SK-N-SH (cell line): Measurements from ENCODE around the gene ARHGEF37. TPM values are rescaled to one million over a fixed set of nuclear protein-coding genes. Genes with fewer than 3 reads are reported as not detected.

ENCODE experiments used
- CTCF ChIA-PET: fragments of 300-600, 350-600 bp; formaldehyde crosslinking; extraction: SDS; loops from one replicate; lab custom pipeline; 2021; lab: Yijun Ruan, JAX
- POLR2A ChIA-PET: fragments of 350-600 bp; sonication (Branson Sonifier 250); formaldehyde crosslinking; extraction: SDS; loops from one replicate; lab custom pipeline; 2020; ENCODE audit warnings: antibody characterized with exemption, inconsistent platforms; lab: Yijun Ruan, JAX
- DNase-seq: peaks from one replicate; pipeline ENCODE4 v3.0.0; 2012
- H2AFZ ChIP-seq: fragments of 200-600 bp; sonication (generic); 2 replicates; pipeline ENCODE4 v1.8.1; 2016; ENCODE audit warnings: antibody characterized with exemption, mild to moderate bottlenecking, low read depth
- H3F3A ChIP-seq: fragments of 200-600 bp; sonication (generic); replicated peaks from 2 replicates; pipeline ENCODE3; 2016; ENCODE audit warnings: antibody characterized with exemption, mild to moderate bottlenecking; ENCODE audit not compliant: insufficient read depth
- H3K27ac ChIP-seq, 2 experiments: fragments of 200-500 bp in 1 of 2; fragments of 200-600 bp in 1 of 2; sonication (Bioruptor generic) in 1 of 2; sonication (generic), shearing (Covaris generic) in 1 of 2; 2 replicates each; pipeline versions ENCODE4 v1.5.1 to v1.6.1; 2014 to 2016; ENCODE audit warnings: low read depth in 2 of 2, inconsistent platforms in 1 of 2, low read length in 1 of 2, mild to moderate bottlenecking in 1 of 2, mixed read lengths in 1 of 2
- H3K27me3 ChIP-seq: fragments of 200-600 bp; sonication (generic), shearing (Covaris generic); 2 replicates; pipeline ENCODE4 v1.6.1; 2016; ENCODE audit warnings: mixed run types; ENCODE audit not compliant: insufficient read depth
- H3K36me3 ChIP-seq, 2 experiments: fragments of 200-500 bp in 1 of 2; fragments of 200-600 bp in 1 of 2; sonication (Bioruptor generic) in 1 of 2; sonication (generic) in 1 of 2; replicated peaks in 1 of 2; 2 replicates each; pipeline versions ENCODE3 to v1.5.1; 2014 to 2016; ENCODE audit warnings: low read length in 1 of 2, mild to moderate bottlenecking in 1 of 2; ENCODE audit not compliant: insufficient read depth in 2 of 2, control insufficient read depth in 1 of 2
- H3K4me1 ChIP-seq, 2 experiments: fragments of 200-500 bp in 1 of 2; fragments of 200-600 bp in 1 of 2; sonication (Bioruptor generic) in 1 of 2; sonication (generic), shearing (Covaris generic) in 1 of 2; 2 replicates each; pipeline versions ENCODE4 v1.5.1 to v1.6.1; 2014 to 2016; ENCODE audit warnings: low read depth in 1 of 2, low read length in 1 of 2, mixed run types in 1 of 2; ENCODE audit not compliant: insufficient read depth in 2 of 2, control insufficient read depth in 1 of 2
- H3K4me2 ChIP-seq: fragments of 200-600 bp; sonication (generic), shearing (Covaris generic); 2 replicates; pipeline ENCODE4 v1.6.1; 2017; ENCODE audit warnings: mixed run types
- H3K4me3 ChIP-seq, 2 experiments: fragments of 200-500 bp in 1 of 2; fragments of 200-600 bp in 1 of 2; sonication (Bioruptor generic) in 1 of 2; sonication (generic), shearing (Covaris generic) in 1 of 2; 2 replicates each; pipeline versions ENCODE4 v1.5.1 to v1.8.1; 2014 to 2016; ENCODE audit warnings: low read depth in 2 of 2, inconsistent platforms in 1 of 2, low read length in 1 of 2, mild to moderate bottlenecking in 1 of 2, mixed read lengths in 1 of 2, moderate library complexity in 1 of 2
- H3K79me2 ChIP-seq: fragments of 200-600 bp; sonication (generic); 2 replicates; pipeline ENCODE4 v1.8.1; 2017; ENCODE audit warnings: mild to moderate bottlenecking; ENCODE audit not compliant: insufficient read depth
- H3K9ac ChIP-seq: fragments of 200-600 bp; sonication (generic); 2 replicates; pipeline ENCODE4 v1.6.1; 2017; ENCODE audit warnings: mixed run types
- H3K9me2 ChIP-seq: fragments of 200-600 bp; sonication (generic); 2 replicates; pipeline ENCODE4 v1.6.1; 2017; ENCODE audit warnings: mixed run types
- H3K9me3 ChIP-seq: fragments of 200-600 bp; sonication (generic); 2 replicates; pipeline ENCODE4 v1.6.1; 2017; ENCODE audit warnings: mixed run types, mild to moderate bottlenecking, moderate library complexity
- H4K20me1 ChIP-seq: fragments of 200-600 bp; sonication (generic); 2 replicates; pipeline ENCODE4 v1.6.1; 2017; ENCODE audit warnings: mild to moderate bottlenecking, mixed run types; ENCODE audit not compliant: insufficient read depth
- CHD2 ChIP-seq: fragments of 150-350 bp; IDR thresholded peaks from 2 replicates; pipeline ENCODE4 v1.6.1; 2018; ENCODE audit warnings: low read length; ENCODE audit not compliant: partially characterized antibody
- EP300 ChIP-seq, 2 experiments: IDR thresholded peaks; 2 replicates each; pipeline versions ENCODE4 v1.4.0 to v1.6.1; 2012; ENCODE audit warnings: borderline replicate concordance in 1 of 2, low read depth in 1 of 2, low read length in 1 of 2
- FOSL2 ChIP-seq: IDR thresholded peaks from 2 replicates; pipeline ENCODE4 v1.4.0; 2012; ENCODE audit warnings: low read depth, mild to moderate bottlenecking, moderate library complexity, borderline replicate concordance
- GATA2 ChIP-seq: sonication (generic); formaldehyde crosslinking; IDR thresholded peaks from 2 replicates; pipeline ENCODE4 v1.5.0; 2020; ENCODE audit warnings: mild to moderate bottlenecking, missing genetic modification reagents
- JUND ChIP-seq: IDR thresholded peaks from 2 replicates; pipeline ENCODE4 v1.4.0; 2012
- MAX ChIP-seq: IDR thresholded peaks from 2 replicates; pipeline ENCODE4 v1.4.0; 2012; ENCODE audit warnings: low read depth
- MEF2A ChIP-seq: IDR thresholded peaks from 2 replicates; pipeline ENCODE4 v1.4.0; 2012; ENCODE audit warnings: low read depth, borderline replicate concordance
- MXI1 ChIP-seq: IDR thresholded peaks from 2 replicates; pipeline ENCODE4 v1.6.1; 2012; ENCODE audit warnings: mild to moderate bottlenecking, low read depth, low read length, improper control_type of control experiment
- NRF1 ChIP-seq: IDR thresholded peaks from 2 replicates; pipeline ENCODE4 v1.6.1; 2012; ENCODE audit warnings: low read depth, mild to moderate bottlenecking, low read length
- PBX3 ChIP-seq: IDR thresholded peaks from 2 replicates; pipeline ENCODE4; 2012
- RAD21 ChIP-seq: IDR thresholded peaks from 2 replicates; pipeline ENCODE4 v1.6.1; 2012; ENCODE audit warnings: mild to moderate bottlenecking, low read length
- RCOR1 ChIP-seq: fragments of 150-350 bp; IDR thresholded peaks from 2 replicates; pipeline ENCODE4 v1.6.1; 2017; ENCODE audit warnings: antibody characterized with exemption, low read length
- REST ChIP-seq: IDR thresholded peaks from 2 replicates; pipeline ENCODE4 v1.6.1; 2012; ENCODE audit warnings: mild to moderate bottlenecking, low read depth, low read length, moderate library complexity
- RFX5 ChIP-seq: IDR thresholded peaks from 2 replicates; pipeline ENCODE4 v1.6.1; 2012; ENCODE audit warnings: mild to moderate bottlenecking, improper control_type of control experiment, low read length
- SIN3A ChIP-seq: IDR thresholded peaks from 2 replicates; pipeline ENCODE4 v1.6.1; 2012; ENCODE audit warnings: low read depth, mild to moderate bottlenecking, low read length, moderate library complexity, borderline replicate concordance
- SMC3 ChIP-seq: IDR thresholded peaks from 2 replicates; pipeline ENCODE4 v1.6.1; 2012; ENCODE audit warnings: low read depth, low read length, improper control_type of control experiment
- TCF12 ChIP-seq: IDR thresholded peaks from 2 replicates; pipeline ENCODE4 v1.4.0; 2012
- ZBTB33 ChIP-seq: IDR thresholded peaks from 2 replicates; pipeline ENCODE4 v1.4.0; 2012; ENCODE audit warnings: low read depth, borderline replicate concordance
- WGBS: methylation state at CpG from one replicate; pipeline ENCODE4 v1.1.6; 2017; ENCODE audit warnings: low lambda C conversion rate; 5-methylcytosine and 5-hydroxymethylcytosine counted together
- polyA plus RNA-seq, 3 experiments: library from polyadenylated mRNA; depleted of rRNA; stranded (reverse); fragments of >200 nt; gene quantifications; 2 replicates each; pipeline ENCODE4 v1.2.3, GENCODE V29; 2012

The ARHGEF37 gene
- polyA plus RNA-seq, 1 of the 3 experiments (the other 2 are of a cell fraction): 0.94 TPM

DNA sequence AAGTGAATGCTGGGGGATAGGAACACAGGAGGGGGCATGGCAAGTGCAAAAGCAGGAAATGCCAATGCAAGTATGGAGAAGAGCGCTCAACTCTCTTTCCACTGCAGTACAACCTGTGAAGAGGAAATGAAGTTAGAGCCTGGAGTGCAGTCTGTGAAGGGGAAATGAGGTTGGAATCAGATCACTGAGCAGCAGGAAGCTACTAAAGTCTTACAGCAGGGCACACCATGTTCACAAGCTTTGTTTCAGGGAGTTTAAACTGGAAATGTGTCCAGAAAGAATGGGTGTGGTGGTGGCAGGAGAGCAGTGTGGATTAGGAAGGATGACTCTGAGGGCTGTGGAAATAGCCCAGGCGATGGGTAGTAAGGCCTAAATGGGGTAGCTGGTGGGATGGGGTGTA lies 15.4 kb downstream of the ARHGEF37 start:
- Histone ChIP-seq H3K27ac (no peak overlapping the region), H4K20me1 (no peaks in the 10 kb centered on the region), H3K4me1 (no peaks in the 10 kb centered on the region), H3K79me2 (no peaks in the 10 kb centered on the region), H3K9ac (no peak overlapping the region), H3K27me3 (no peaks in the 10 kb centered on the region), H3F3A (no peaks in the 10 kb centered on the region), H3K4me2 (no peak overlapping the region), H3K4me3 (no peak overlapping the region), H2AFZ (no peak overlapping the region)
- POLR2A ChIA-PET: no interaction called here
- CTCF ChIA-PET: interaction anchor here (1.0 to 1.5 kb wide), 3 partner anchors 10 to 22 kb away, joined by 3 to 5 read pairs (median 4); no protein-coding TSS in a partner anchor
- DNase-seq: no peak
- WGBS: 85% methylated on average over 2 of the region's 2 CpGs
- TF ChIP-seq RCOR1 (no peak), TCF12 (no peak), GATA2 (no peak), RFX5 (no peak), PBX3 (no peak), ZBTB33 (no peak), EP300 (IDR thresholded peaks at IDR 0.05; ENCODE audit: borderline replicate concordance in 1 of 2, low read depth in 1 of 2, low read length in 1 of 2) (no peak), JUND (no peak), REST (no peak), FOSL2 (no peak)
- TF ChIP-seq, all 33 proteins: peak for 0
- Histone ChIP-seq H3K9me3 (no peaks in the 10 kb centered on the region), H3K9me2 (no peaks in the 10 kb centered on the region), H3K36me3 (no peaks in the 10 kb centered on the region)

DNA sequence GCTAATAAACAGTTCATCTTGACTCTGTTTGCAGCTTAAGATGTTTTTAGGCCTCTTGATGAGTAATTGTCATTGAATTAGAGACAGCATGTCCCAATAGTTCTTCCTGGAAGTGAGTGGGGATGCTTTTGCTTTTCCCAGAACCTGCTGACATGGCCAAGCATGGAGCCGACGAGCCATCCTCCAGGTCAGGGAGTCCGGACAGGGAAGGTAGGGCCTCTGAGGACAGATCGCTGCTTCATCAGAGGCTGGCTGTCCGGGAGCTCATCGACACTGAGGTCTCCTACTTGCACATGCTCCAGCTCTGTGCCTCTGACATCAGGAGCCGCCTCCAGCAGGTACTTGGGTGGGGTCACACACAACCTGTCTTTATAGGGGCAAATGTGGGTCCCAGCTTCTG lies 16.3 kb downstream of the ARHGEF37 start:
- no peaks in the 10 kb centered on the region for H3K9me2 ChIP-seq
- ChIA-PET CTCF (interaction anchor here (0.9 to 1.5 kb wide), 4 partner anchors 11 to 156 kb away, joined by 3 to 5 read pairs (median 3); no protein-coding TSS in a partner anchor), POLR2A (interaction anchor here (0.6 kb wide), 1 partner anchor 1815 kb away, joined by 4 read pairs; no protein-coding TSS in a partner anchor)
- no peak overlapping the region for H3K9ac ChIP-seq
- H2AFZ ChIP-seq: no peak overlapping the region
- H4K20me1 ChIP-seq: no peaks in the 10 kb centered on the region
- no peaks in the 10 kb centered on the region for H3K9me3 ChIP-seq
- H3K36me3 ChIP-seq: peaks cover 0 to 3% of the 10 kb centered on the region in 2 experiments
- H3K79me2 ChIP-seq: no peaks in the 10 kb centered on the region
- H3K27ac ChIP-seq: no peak overlapping the region
- no peaks in the 10 kb centered on the region for H3K27me3 ChIP-seq
- no peaks in the 10 kb centered on the region for H3F3A ChIP-seq
- no peak overlapping the region for H3K4me2 ChIP-seq
- no peak for DNase-seq
- no peaks in the 10 kb centered on the region for H3K4me1 ChIP-seq
- no peak overlapping the region for H3K4me3 ChIP-seq
- WGBS: 87% methylated on average over 7 of the region's 7 CpGs
- no peak for TF ChIP-seq SMC3
- no peak for TF ChIP-seq REST
- no peak for TF ChIP-seq MAX
- TF ChIP-seq CHD2: no peak
- no peak for TF ChIP-seq NRF1
- no peak for TF ChIP-seq RCOR1
- no peak for TF ChIP-seq RAD21
- TF ChIP-seq SIN3A: no peak
- no peak for TF ChIP-seq MXI1
- no peak for TF ChIP-seq MEF2A
